ENCODE data around the gene KIF6.

GRCh38 chr6:39567091-39567490 is 158.1 kb downstream of the KIF6 start:
- TF ChIP-seq CTCF (IDR thresholded peaks at IDR 0.05): no peak
- TF ChIP-seq POLR2AphosphoS5 (IDR thresholded peaks at IDR 0.05): no peak
- TF ChIP-seq POLR2A (IDR thresholded peaks at IDR 0.05): no peak
- TF ChIP-seq EP300 (IDR thresholded peaks at IDR 0.05; ENCODE audit: low read depth): no peak
